GM18870 (cell line): ENCODE results near the gene SRGAP3.
"Not testable (repeated sequence)": the region's sequence is repeated elsewhere in the genome, so short reads cannot be mapped to it uniquely, and the experiment has no call there.

Experiments used
- ATAC-seq: cut with Tn5 transposase; IDR thresholded peaks from one replicate; pipeline ENCODE4 v1.9.1; 2021; ENCODE audit warnings: moderate library complexity; ENCODE audit not compliant: unreplicated experiment

SRGAP3 gene

GRCh38 chr3:9249273-9250192 lies at the start of gene SRGAP3:
TSS of gene SRGAP3 (minus strand) at chr3:9249646. CDS start at chr3:9248951, 695 bp downstream.
- ATAC-seq: peak; percentile 100

DNA sequence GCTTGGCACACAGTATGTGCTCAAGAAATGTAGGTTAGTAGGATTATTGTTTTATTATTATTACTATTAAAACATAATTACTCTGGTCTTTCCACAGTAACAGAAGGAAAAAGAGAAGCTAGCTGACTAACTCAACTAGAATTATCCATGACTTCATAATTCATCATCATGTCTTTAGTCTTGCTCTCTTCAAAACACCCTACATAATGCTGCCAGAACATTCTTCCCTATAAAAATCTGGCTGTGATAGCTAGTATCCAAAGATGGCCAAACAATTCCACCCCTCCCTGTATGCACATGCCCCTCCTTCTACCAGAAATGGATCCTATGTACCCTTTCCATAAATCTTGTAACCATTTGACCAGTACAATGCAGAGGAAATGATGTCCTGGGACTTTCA lies 48.8 kb upstream of the SRGAP3 start:
- ATAC-seq: no peak

DNA sequence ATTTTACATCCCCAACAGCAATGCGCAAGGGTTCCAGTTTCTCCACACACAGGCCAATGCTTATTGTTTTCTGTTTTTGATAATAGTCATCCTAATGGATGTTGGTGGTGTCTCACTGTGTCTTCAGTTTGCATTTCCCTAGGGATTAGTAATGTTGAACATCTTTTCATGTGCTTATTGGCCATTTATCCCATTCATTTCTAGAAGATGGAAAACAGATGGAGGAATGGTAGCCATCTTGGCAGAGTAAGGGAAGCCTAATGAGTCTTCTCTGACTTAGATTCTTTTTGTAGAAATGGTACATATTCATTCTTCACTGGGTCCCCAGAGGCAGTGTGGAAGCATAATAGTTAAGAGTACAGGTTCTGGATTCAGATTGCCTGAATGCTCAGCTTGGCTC lies 46.8 kb upstream of the SRGAP3 start:
- no peak for ATAC-seq

- ATAC-seq: no peak
These were observed 45.6 kb upstream of the SRGAP3 start for GRCh38 chr3:9295007-9295406.

DNA sequence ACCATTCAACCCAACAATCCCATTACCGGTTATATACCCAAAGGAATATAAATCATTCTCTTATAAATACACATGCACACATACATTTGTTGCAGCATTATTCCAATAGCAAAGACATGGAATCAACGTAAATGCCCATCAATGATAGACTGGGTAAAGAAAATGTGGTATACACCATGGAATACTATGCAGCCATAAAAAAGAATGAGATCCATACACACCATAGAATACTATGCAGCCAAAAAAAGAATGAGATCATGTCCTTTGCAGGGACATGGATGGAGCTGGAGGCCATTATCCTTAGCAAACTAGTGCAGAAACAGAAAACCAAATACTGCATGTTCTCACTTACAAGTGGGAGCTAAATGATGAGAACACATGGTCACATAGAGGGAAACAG lies 44.5 kb upstream of the SRGAP3 start:
- ATAC-seq: not testable (repeated sequence)

DNA sequence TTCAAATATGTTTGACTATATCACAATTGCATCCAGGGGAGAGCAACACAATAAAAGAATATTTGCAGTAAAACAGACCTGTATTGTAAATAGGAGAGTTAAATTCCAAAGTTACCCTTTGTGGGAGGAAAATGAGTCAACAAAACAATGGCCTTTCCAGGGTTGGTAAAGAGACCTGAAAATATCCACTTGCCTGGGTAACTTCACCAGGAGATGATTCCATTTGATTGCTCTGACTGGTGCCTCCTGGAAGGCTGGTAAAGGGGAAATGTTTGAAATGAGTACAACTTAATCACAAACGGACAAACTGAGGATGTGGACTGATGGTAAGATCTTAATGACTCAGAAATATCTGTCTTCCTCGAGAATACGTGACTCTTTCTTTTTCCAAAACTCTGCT lies 43.6 kb upstream of the SRGAP3 start:
- no peak for ATAC-seq

- no peak for ATAC-seq
These were observed 43.1 kb upstream of the SRGAP3 start for GRCh38 chr3:9292516-9292915.

GRCh38 chr3:9291821-9292410 lies 42.5 kb upstream of the SRGAP3 start:
- no peak for ATAC-seq

DNA sequence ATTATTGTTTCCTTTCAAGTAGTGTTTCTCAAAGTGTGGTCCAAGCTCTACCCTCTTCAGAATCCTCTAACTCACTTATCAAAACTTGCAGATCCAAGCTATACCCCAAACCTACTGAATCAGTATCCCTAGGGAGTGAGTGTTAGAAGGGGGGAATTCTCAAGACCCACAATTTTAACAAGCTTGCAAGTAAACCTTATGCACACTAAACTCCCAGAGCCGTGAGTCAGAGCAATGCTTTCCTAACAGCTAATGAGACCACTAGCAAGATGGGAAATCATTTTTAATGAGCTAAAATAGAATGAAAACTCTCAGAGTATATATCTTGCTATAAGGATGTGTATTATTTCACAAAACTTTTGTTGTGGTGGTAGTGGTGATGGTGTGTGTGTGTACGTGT lies 41.1 kb upstream of the SRGAP3 start:
- ATAC-seq: no peak

DNA sequence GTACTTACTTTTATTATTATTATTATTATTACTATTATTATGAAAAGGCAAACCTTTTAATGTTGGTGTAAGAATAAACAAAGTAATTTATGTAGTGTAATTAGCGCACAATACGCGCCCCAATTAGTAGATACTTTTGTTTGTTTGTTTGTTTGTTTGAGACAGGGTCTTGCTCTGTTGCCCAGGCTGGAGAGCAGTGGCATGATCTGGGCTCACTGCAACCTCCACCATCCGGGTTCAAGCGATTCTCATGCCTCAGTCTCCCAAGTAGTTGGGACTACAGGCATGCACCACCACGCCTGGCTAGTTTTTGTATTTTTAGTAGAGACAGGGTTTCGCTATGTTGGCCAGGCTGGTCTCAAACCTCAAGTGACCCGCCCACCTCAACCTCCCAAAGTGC lies 32.1 kb upstream of the SRGAP3 start:
- not testable (repeated sequence) for ATAC-seq

- no peak for ATAC-seq
These were observed 31.2 kb upstream of the SRGAP3 start for GRCh38 chr3:9280451-9281219.

GRCh38 chr3:9279966-9280365 lies 30.5 kb upstream of the SRGAP3 start:
- ATAC-seq: no peak

GRCh38 chr3:9278498-9278897 lies 29.1 kb upstream of the SRGAP3 start:
- no peak for ATAC-seq

- ATAC-seq: no peak
These were observed 28.6 kb upstream of the SRGAP3 start for GRCh38 chr3:9278085-9278484.

- ATAC-seq: no peak
These were observed 27.4 kb upstream of the SRGAP3 start for GRCh38 chr3:9276761-9277370.

- ATAC-seq: no peak
These were observed 22.5 kb upstream of the SRGAP3 start for GRCh38 chr3:9271903-9272302.

GRCh38 chr3:9270704-9271103 lies 21.3 kb upstream of the SRGAP3 start:
- no peak for ATAC-seq

GRCh38 chr3:9266716-9267115 lies 17.3 kb upstream of the SRGAP3 start:
- ATAC-seq: no peak

- ATAC-seq: no peak
These were observed 10.9 kb upstream of the SRGAP3 start for GRCh38 chr3:9260305-9260704.

DNA sequence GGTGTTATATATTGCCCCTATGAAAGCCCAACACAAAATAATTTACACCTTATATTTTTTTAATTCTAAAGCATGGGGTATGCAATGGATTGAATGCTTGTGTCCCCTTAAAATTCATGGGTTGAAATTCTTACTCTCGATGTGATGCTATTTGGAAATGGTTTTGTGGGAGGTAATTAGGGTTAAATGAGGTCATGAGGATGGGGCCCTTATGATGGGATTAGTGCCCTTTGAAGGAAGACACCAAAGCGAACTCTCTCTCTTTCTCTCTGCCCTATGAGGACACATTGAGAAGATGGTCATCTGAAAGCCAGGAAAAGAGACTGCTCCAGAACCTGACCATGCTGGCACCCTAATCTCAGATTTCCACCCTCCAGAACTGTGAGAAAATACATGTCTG lies 7.6 kb upstream of the SRGAP3 start:
- no peak for ATAC-seq

DNA sequence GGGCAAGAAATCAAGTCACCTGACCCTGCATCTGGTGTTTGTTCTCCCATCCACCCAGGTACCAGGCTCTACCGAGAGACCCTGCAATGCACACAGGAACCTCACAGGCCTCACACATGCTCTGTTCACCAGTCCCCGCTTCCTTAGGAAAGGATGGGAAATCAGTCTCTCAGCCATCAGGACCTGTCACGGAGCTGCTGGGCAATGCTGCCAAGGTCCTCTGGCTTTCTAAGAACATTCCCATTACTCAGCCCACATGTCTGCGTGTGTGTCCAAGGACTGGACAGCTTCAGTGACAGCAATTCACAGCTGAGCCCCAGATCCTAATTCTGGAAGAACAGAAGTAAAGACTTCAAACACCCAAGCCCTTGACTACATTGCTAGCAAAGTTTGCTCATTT lies 6.5 kb upstream of the SRGAP3 start:
- no peak for ATAC-seq
